ENCODE data around the gene FDXACB1. TPM values are rescaled to one million over a fixed set of nuclear protein-coding genes. Genes with fewer than 3 reads are reported as not detected.

The FDXACB1 gene
- total and polyA plus RNA-seq, 7 donors = 0.54 to 2.1 (median 1.2) TPM

DNA sequence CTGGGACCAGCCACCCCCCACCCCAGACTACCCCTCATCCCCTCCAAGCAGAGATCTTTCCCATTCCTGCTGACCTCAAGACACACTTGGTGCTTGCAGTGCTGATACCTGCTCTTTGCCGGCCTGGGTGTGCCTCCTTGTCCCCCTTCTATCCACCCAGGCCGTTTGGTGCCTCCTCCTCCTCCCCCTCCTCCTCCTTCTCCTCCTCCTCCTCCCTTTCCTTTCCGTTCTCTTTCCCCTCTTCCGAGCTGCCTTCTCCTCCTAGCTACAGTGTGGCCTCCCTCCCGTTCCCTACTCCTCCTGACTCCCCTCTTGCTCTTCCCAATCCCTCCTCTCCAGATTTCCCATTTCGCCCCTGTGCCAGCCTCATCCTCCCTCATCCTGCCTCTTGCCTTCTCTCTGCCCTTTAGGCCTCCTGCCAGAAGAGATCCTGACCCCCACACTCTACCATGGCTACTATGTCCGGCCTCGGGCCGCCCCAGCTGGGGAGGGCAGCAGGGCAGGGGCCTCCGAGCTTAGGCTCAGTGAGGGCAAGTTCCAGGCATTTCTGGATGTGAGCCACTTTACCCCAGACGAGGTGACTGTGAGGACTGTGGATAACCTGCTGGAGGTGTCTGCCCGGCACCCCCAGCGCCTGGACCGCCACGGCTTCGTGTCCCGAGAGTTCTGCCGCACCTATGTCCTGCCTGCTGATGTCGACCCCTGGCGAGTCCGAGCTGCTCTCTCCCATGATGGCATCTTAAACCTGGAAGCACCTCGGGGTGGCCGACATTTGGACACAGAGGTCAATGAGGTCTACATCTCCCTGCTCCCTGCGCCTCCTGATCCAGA lies 34.3 kb upstream of the FDXACB1 start:
- peaks cover 0 to 8% (median 5%) of the 10 kb centered on the region in 4 donors for H3K36me3 ChIP-seq
- peak; percentile 73 for DNase-seq
- TF ChIP-seq POLR2AphosphoS5 (IDR thresholded peaks at IDR 0.05) (peak in 2 of 4 donors; percentile 53 to 70), EP300 (IDR thresholded peaks at IDR 0.05) (no peak), POLR2A (IDR thresholded peaks at IDR 0.05) (peak in 1 of 2 donors; percentile 9)
- TF ChIP-seq, protein P1, sequence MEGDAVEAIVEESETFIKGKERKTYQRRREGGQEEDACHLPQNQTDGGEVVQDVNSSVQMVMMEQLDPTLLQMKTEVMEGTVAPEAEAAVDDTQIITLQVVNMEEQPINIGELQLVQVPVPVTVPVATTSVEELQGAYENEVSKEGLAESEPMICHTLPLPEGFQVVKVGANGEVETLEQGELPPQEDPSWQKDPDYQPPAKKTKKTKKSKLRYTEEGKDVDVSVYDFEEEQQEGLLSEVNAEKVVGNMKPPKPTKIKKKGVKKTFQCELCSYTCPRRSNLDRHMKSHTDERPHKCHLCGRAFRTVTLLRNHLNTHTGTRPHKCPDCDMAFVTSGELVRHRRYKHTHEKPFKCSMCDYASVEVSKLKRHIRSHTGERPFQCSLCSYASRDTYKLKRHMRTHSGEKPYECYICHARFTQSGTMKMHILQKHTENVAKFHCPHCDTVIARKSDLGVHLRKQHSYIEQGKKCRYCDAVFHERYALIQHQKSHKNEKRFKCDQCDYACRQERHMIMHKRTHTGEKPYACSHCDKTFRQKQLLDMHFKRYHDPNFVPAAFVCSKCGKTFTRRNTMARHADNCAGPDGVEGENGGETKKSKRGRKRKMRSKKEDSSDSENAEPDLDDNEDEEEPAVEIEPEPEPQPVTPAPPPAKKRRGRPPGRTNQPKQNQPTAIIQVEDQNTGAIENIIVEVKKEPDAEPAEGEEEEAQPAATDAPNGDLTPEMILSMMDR (IDR thresholded peaks at IDR 0.05) = no peak
- 76 to 77% methylated on average over 24 of the region's 24 CpGs for WGBS, 2 donors
- no peaks in the 10 kb centered on the region for H3K9me3 ChIP-seq
- H3K27ac ChIP-seq = peak overlapping the region; percentile 96 to 100 (median 98)
- no peaks in the 10 kb centered on the region for H3K27me3 ChIP-seq
- H3K4me3 ChIP-seq = peak overlapping the region; percentile 52 to 78 (median 73)
- intact Hi-C loops (cut with DNase I) = no loop called here
- peaks cover 0 to 39% (median 36%) of the 10 kb centered on the region in 4 donors for H3K4me1 ChIP-seq

DNA sequence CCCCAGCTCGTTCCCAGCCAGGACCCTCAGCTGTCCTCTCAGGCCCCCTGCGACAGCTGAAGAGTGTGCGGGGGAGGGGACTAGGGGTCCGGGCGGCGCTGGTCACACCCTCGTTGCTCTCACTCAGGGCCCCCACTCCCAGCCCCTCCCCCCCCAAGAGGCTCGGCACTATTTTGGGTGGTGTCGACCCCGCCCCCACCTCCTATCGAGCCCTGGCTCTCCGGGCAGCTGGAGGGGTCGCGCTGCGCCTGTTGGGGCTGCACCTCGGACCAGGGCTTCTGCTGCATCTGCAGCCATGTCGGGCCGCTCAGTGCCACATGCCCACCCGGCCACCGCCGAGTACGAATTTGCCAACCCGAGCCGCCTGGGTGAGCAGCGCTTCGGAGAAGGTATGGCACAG lies 33.6 kb upstream of the FDXACB1 start, which contains the start of gene HSPB2:
TSS of gene HSPB2 (plus strand) at position 200 of the 400 bp plus-strand sequence. CDS start at position 296, 96 bp downstream.
- Histone ChIP-seq H3K4me1 (peaks cover 0 to 39% (median 36%) of the 10 kb centered on the region in 4 donors), H3K36me3 (peaks cover 0 to 13% (median 9%) of the 10 kb centered on the region in 4 donors), H3K27me3 (no peaks in the 10 kb centered on the region), H3K4me3 (peak within 1 kb of the TSS; percentile 52 to 78 (median 73)), H3K9me3 (no peaks in the 10 kb centered on the region), H3K27ac (peak within 1 kb of the TSS; percentile 96 to 100 (median 98))
- intact Hi-C loops (cut with DNase I) = loop anchor here (1.0 kb wide), 1 partner anchor 33 kb away; the partner anchor contains the start of genes CFAP68 and FDXACB1
- DNase-seq = peak; percentile 71
- 19 to 50% methylated on average over 26 of the region's 26 CpGs for WGBS, 2 donors
- TF ChIP-seq POLR2AphosphoS5 (IDR thresholded peaks at IDR 0.05) = peak in 1 of 4 donors; percentile 2
- TF ChIP-seq, protein P1 (IDR thresholded peaks at IDR 0.05) = no peak
- no peak for TF ChIP-seq EP300 (IDR thresholded peaks at IDR 0.05)

DNA sequence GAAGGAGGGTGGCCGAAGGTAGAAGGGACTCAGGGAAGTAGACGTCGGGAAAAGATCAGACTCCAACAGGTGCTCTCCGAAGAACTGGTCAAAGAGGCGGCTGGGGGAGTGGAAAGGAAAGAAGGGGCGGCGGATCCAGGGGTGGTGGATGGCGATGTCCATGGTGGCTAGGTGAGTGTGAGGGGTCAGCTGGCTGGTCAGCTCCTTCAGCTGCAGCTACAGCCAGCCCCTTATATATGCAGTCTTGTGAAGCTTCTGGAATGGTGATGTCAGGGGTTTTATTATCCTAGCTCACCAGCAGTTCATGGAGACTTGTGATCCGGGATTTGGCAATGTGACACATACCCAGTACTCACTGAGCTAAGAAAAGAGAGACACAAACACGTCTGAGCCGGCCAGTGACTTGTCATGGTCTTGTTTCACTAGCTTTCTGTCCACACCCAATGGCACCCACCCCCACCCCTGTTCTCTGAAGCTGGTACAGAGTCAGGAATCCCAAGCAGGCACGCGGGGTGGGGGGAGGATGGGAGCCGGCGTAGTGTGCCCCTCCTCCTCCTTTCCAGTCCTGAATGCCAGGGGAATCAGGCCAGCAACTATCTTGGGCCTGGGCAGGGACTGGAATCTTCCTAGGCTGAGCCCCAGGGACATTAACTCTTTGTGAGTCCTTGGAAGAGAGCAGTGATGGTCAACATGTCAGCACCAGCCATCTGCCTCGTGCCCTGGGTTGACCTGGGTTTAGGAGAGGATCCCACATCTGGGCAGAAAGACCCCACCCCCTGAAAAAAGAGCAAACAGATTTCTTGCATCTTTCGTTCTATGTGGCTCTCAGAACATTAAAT lies 32.8 kb upstream of the FDXACB1 start, which contains the start of gene CRYAB:
TSS of gene CRYAB (minus strand) at position 208 of the 839 bp plus-strand sequence. CDS start at position 162, 46 bp downstream.
- 52 to 55% methylated on average over 17 of the region's 17 CpGs for WGBS, 2 donors
- TF ChIP-seq, protein P1 (IDR thresholded peaks at IDR 0.05) = no peak
- peak; percentile 90 to 95 (median 92) for TF ChIP-seq POLR2AphosphoS5 (IDR thresholded peaks at IDR 0.05)
- TF ChIP-seq EP300 (IDR thresholded peaks at IDR 0.05) = peak; percentile 3 to 93 (median 68)
- peak; percentile 76 to 86 for TF ChIP-seq POLR2A (IDR thresholded peaks at IDR 0.05)
- intact Hi-C loops (cut with DNase I) = loop anchor here (1.0 kb wide), 1 partner anchor 32 kb away; the partner anchor contains the start of genes CFAP68 and FDXACB1
- H3K9me3 ChIP-seq = no peaks in the 10 kb centered on the region
- peak within 1 kb of the TSS; percentile 96 to 100 (median 98) for H3K27ac ChIP-seq
- DNase-seq = peak; percentile 96
- H3K36me3 ChIP-seq = peaks cover 0 to 13% (median 9%) of the 10 kb centered on the region in 4 donors
- peaks cover 0 to 39% (median 36%) of the 10 kb centered on the region in 4 donors for H3K4me1 ChIP-seq
- peak within 1 kb of the TSS; percentile 52 to 78 (median 73) for H3K4me3 ChIP-seq
- no peaks in the 10 kb centered on the region for H3K27me3 ChIP-seq

Measured in sigmoid colon (tissue), 7 donors.